T follicular helper cell (primary cell): ENCODE results near the gene GEMIN2.
"Not testable (repeated sequence)": the region's sequence is repeated elsewhere in the genome, so short reads cannot be mapped to it uniquely, and the experiment has no call there.

Source experiments
- DNase-seq: peaks from one replicate; pipeline ENCODE4 v3.0.0-alpha.2; 2020; ENCODE audit warnings: low read depth

The GEMIN2 gene

DNA sequence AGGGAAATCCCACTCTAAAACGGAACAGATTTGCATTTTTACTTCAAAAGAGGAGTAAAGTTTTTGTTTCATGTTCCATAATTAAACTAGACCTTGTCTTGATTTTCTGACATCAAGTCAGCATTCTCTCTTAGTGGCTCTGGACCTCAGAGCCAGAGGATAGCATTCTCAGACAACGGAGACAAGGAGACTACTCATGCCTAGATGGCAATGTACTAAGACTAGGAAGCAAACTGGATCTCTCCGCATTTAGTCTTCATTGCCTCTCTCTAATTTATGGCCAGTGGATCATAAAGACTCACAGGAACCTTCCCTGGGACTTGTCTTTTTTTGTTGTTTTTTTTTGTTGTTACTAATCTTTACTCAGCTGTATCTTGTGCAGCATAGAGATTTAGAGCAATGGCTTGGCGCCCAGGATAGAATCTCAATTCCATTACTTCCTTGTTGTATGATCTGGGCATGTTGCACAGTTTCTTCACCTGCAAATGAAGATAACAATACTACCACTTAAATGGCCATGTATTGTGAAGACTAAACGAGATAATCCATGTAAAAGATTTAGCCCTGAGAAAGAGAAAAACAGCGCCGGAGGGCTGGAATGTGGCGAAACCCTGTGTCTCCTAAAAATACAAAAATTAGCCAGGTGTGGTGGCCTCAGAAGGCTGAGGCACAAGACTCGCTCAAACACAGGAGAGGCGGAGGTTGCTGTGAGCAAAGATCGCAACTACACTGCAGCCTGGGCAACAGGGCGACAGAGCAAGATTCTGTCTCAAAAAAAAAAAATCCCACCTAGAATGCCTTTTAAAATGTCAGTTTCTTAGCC, 4.0 kb upstream of the GEMIN2 start:
- no peak for DNase-seq

DNA sequence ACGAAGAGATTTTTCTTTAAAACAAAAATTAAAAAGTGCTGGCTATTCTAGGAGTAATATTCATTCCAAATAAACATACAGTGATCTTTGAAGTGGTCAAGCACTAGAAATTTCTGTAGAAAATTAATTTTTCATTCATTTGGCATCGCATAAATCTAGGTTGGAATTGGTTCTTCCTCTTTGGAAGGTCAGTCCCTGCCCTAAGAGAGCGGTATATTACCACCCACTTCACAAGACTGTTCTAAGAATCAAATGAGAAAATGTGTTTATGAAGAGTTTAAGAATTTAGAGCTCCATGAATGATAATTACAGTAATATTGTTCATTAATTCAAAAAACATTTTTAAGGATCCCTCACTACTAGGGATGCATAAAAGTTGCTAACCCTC, 444 bp upstream of the GEMIN2 start:
- DNase-seq = no peak

DNA sequence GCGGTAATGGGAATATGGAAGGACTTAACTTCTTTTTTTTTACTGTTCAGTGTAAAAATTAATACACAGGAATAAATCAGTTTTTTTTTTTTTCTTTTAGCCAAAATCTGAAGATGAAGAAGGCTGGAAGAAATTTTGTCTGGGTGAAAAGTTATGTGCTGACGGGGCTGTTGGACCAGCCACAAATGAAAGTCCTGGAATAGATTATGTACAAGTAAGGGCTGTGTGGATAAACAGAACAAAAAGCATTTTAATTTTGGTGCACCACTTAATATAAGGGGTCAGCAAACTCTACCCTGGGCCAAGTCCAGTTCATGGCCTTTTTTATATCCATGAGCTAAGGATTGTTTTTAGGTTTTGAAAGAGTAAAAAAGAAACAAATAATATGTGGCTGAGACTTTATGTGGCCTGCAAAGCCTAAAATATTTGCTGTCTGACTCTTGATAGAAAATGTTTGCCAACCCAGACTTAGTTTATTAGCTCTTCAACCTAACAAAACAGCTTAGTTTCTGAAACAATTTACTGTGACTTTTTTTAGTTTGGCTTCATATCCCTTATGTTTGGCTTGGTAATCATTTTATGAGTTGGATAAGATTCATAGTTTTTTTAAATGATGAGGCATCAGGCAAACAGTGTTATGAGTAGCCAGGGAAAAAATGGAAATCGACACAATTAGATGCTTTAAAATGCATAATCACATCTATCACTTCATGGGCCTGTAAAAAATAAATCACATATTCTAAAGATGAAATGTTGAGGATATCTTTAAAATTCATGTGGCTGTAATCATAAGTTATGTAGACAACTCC, 8.4 kb downstream of the GEMIN2 start:
- DNase-seq = no peak

- not testable (repeated sequence) for DNase-seq
Observed at GRCh38 chr14:39137835-39138234, 23.7 kb downstream of the GEMIN2 start.

- DNase-seq = no peak
Observed at GRCh38 chr14:39138440-39138839, 24.3 kb downstream of the GEMIN2 start.

DNA sequence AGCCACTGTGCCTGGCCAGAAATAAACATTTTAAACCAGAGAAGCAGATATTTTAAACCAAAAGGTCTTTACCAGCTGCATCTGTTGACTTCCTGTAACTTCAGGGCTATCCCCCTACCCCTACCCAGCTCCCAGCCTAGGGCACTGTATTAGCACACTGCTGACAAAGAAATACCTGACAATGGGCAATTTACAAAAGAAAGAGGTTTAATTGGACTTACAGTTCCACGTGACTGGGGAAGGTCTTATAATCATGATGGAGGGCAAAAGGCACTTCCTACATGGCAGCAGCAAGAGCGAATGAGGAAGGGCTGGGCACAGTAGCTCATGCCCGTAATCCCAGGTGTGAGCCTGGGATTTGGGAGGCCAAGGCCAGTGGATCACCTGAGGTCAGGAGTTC, 26.0 kb downstream of the GEMIN2 start:
- no peak for DNase-seq

GRCh38 chr14:39141623-39142022, 27.5 kb downstream of the GEMIN2 start:
- DNase-seq = not testable (repeated sequence)

- not testable (repeated sequence) for DNase-seq
Observed at GRCh38 chr14:39143226-39143625, 29.1 kb downstream of the GEMIN2 start.

- no peak for DNase-seq
Observed at GRCh38 chr14:39145266-39145966, 31.3 kb downstream of the GEMIN2 start.

DNA sequence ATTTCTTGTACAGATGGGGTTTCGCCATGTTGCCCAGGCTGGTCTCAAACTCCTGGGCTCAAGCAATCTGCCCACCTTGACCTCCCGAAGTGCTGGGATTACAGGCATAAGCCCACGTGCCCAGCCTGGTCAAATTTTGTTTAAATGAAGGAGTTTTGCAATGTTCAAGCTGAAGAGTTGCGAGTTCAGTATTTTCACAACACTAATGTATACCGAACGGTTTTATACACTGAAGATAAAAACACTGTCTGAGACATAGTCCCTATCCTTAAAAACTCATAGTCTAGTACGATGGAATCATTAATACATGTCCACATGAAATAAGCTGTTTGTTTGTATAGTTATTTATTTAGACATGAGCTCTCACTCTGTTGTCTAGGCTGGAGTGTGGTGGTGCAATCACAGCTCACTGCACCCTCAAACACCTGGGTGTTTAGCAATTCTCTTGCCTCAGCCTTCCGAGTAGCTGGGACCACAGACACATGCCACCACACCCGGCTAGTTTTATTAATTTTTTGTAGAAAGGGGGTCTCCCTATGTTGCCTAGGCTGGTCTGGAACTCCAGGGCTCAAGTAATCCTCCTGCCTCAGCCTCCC, 40.6 kb downstream of the GEMIN2 start:
- no peak for DNase-seq

DNA sequence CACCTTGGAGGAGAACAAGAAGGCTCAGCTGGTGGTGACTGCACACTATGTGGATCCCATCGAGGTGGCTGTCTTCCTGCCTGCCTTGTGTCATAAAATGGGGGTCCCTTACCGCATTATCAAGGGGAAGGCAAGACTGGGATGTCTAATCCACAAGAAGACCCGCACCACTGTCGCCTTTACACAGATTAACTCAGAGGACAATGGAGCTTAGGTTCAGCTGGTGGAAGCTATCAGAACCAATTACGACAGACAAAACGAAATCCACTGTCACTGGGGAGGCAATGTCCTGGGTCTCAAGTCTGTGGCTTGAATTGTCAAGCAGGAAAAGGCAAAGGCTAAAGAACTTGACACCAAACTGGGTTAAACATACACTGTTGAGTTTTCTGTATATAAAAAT, 43.4 kb downstream of the GEMIN2 start:
- DNase-seq = no peak

DNA sequence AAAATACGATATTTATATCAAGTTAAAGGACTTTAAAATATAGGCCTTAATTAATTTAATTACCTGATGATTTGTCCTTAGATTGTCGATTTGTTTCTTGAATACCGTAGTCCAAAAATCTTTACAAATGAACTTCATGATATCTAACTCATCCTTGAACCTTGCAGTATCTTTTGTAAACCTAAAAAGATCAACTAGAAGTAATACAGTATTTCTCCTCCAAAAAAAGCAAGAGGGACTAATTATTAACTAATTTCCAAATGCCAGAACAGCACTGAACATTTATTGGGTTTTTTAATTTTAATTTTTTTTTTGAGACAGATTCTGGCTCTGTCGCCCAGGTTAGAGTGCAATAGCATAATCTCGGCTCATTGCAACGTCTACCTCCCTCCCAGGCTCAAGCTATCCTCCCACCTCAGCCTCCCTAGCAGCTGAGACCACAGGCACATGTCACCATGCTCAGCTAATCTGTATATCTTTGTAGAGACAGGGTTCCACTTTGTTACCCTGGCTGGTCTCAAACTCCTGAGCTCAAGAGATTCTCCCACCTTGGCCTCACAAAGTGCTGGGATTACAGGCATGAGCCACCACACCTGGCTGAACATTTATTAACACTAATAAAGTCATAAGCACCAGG, 44.2 kb downstream of the GEMIN2 start:
- DNase-seq = no peak

DNA sequence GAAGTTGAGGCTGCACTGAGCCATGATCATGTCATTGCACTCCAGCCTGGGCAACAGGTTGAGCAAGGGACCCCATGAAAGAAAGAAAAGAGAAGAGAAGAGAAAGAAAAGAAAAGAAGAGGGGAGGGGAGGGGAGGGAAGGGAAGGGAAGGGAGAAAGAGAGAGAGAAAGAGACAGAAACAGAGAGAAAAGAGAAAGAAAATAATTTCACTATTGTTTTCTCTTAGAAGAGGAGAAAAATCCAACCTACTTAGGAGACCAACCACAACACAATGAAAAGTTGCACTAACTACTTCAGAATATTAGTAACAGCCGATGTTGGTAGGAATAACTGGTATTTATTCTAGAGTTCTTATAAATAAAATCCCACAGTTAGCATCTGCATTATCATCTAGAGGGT, 46.4 kb downstream of the GEMIN2 start:
- no peak for DNase-seq

DNA sequence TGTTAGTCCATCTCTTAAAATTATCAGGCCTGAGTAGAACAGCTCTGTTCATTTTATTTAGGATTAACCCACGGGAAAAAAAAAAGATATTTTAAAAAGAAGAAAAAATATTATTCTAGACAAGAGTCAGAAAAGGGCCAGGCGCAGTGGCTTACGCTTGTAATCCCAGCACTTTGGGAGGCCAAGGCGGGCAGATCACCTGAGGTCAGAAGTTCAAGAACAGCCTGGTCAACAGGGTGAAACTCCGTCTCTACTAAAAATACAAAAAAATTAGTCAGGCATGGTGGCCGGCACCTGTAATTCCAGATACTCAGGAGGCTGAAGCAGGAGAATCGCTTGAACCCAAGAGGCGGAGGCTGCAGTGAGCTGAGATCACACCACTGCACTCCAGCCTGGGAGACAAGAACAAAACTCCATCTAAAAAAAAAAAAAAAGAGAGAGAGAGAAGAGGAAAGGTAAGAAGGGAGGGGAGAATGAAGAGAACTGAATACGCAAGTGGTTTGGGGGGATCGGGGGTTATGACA, 53.7 kb downstream of the GEMIN2 start:
- DNase-seq = not testable (repeated sequence)

DNA sequence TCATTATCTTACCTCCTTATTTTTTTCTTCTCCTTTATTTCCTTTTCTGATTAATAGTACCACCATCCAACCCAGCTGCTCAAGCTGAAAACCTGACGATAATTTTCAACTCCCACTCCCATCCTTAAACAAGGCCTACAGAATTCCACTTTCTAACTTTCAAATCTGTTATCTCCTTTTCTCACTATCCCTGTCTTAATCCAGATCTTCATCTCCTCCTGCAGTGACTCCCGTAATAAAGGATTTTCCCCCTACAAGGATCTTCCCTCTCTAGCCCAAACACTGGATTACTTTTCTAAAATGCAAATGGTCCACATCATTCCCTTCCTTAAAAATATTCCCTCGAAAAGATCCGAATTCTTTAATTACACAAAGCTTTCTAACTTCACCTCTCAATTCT, 54.5 kb downstream of the GEMIN2 start:
- DNase-seq = no peak

DNA sequence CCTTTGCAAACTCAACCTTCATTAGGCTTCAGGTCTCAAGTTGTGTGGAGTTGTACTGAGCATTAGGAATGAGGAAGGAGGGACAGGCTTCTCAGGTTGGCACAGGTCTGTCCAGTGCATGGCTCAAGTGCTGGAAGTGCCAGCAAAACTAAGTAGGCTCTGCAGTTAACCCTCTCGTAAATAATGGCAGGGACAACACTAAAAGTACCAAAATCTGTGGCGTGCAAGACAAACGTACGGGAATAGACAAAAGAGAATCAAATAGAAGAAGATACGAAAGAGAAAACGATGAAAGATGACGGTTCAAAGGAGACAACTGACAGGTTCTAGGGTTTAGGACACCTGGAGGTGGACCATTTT, 55.4 kb downstream of the GEMIN2 start:
- no peak for DNase-seq

DNA sequence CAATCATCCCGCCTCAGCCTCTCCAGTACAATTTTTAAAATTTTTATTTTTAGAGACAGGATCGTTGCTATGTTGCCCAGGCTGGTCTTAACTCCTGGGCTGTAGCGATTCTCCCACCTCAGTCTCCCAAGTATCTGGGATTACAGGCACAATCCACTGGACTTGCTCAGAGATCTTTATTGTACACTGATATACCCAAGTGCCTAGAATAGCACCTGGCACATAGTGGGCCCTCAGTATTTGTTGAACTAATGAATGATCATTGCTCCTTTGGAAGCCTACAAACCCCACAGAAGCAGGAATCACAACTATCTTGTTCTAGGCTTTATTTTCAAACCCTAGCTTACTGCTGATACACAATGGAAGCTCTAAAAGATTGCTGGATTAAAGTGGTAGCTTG, 59.1 kb downstream of the GEMIN2 start:
- no peak for DNase-seq

DNA sequence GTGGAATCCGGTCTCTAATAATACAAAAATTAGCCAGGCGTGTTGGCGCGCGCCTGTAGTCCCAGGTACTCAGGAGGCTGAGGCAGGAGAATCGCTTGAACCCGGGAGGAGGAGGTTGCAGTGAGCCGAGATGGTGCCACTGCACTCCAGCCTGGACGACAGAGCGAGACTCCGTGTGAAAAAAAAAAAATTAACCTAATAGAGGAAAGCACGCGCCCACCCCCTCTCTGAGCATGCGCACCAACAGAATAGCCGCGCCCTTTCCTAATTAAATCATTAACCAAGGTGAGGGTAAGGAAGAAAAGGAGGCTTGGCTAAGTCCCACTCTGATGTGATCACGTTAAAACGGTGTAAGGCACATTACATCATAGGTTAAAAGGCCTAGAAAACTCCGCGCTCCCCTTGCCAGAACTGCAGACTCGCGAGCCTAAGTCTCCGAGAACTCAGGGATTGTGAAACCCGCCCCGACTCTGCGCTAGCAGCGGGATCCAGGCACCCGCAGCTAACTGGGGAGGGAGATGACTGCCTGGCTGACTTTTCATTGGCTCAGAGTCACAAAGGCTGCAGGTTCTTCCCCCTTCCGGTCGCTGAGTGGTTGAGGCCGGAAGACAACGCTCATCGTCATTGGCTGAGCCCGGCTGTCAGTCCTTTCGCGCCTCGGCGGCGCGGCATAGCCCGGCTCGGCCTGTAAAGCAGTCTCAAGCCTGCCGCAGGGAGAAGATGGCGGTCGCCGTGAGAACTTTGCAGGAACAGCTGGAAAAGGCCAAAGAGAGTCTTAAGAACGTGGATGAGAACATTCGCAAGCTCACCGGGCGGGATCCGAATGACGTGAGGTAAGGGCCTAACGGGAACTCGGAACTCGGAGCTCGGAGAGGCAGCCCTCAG, 60.7 kb downstream of the GEMIN2 start, which contains the start of gene PNN:
Gene PNN, plus strand, starts transcription at position 695 of the 885 bp plus-strand sequence. Its CDS starts 26 bp downstream, at position 721.
- DNase-seq = peak; percentile 96

GRCh38 chr14:39175445-39176262, 61.5 kb downstream of the GEMIN2 start:
- no peak for DNase-seq
